SK-N-SH (cell line): ENCODE results near the gene TMEM184B.

Experiments used
- EZH2phosphoT487 ChIP-seq: fragments of 200-600 bp; sonication (generic); IDR thresholded peaks from 2 replicates; pipeline ENCODE4 v1.6.1; 2017; ENCODE audit warnings: low read depth, mixed run types, mild to moderate bottlenecking, antibody characterized with exemption, moderate library complexity, borderline replicate concordance
- GATA2 ChIP-seq: sonication (generic); formaldehyde crosslinking; IDR thresholded peaks from 2 replicates; pipeline ENCODE4 v1.5.0; 2020; ENCODE audit warnings: mild to moderate bottlenecking, missing genetic modification reagents
- POLR2AphosphoS5 ChIP-seq: IDR thresholded peaks from 2 replicates; pipeline ENCODE4 v1.6.1; 2012; ENCODE audit warnings: low read depth, low read length
- RAD21 ChIP-seq: IDR thresholded peaks from 2 replicates; pipeline ENCODE4 v1.6.1; 2012; ENCODE audit warnings: mild to moderate bottlenecking, low read length
- SMC3 ChIP-seq: IDR thresholded peaks from 2 replicates; pipeline ENCODE4 v1.6.1; 2012; ENCODE audit warnings: low read depth, low read length, improper control_type of control experiment
- TAF1 ChIP-seq: IDR thresholded peaks from 2 replicates; pipeline ENCODE4 v1.6.1; 2012; ENCODE audit warnings: low read depth, mild to moderate bottlenecking, low read length, moderate library complexity, borderline replicate concordance
- YY1 ChIP-seq: IDR thresholded peaks from 2 replicates; pipeline ENCODE4 v1.4.0; 2012; ENCODE audit warnings: low read depth, mild to moderate bottlenecking
- TF ChIP-seq, protein P1 (sequence below): fragments of 200-600 bp; sonication (generic); IDR thresholded peaks from 2 replicates; pipeline ENCODE4 v1.6.1; 2017; ENCODE audit warnings: antibody characterized with exemption, mild to moderate bottlenecking, moderate library complexity

DNA sequence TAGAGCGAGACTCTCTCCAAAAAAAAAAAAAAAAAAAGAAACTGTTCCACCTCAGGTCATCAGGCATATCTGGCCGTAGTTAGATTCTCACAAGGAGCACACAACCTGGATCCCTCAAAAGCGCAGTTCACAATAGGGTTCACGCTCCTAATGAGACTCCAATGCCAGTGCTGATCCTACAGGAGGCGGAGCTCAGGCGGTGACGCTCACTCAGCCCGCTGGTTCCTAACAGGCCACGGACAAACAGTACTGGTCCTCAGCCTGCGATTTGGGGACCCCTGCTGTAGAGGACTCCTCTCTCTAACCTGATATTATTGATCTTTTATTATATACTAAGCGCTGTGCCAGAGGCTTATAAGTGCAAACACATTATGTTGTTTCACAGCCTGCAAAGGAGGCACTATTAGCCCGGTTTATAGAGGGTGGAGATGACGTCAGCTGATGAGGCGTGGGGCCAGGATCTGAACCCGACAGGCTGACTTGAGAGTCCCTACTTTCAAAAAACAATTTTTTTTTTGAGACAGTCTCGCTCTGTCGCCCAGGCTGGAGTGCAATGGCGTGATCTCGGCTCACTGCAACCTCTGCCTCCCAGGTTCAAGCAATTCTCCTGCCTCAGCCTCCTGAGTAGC lies 75.9 kb downstream of the TMEM184B start:
- no peak for TF ChIP-seq RAD21
- no peak for TF ChIP-seq YY1
- TF ChIP-seq, protein P1, sequence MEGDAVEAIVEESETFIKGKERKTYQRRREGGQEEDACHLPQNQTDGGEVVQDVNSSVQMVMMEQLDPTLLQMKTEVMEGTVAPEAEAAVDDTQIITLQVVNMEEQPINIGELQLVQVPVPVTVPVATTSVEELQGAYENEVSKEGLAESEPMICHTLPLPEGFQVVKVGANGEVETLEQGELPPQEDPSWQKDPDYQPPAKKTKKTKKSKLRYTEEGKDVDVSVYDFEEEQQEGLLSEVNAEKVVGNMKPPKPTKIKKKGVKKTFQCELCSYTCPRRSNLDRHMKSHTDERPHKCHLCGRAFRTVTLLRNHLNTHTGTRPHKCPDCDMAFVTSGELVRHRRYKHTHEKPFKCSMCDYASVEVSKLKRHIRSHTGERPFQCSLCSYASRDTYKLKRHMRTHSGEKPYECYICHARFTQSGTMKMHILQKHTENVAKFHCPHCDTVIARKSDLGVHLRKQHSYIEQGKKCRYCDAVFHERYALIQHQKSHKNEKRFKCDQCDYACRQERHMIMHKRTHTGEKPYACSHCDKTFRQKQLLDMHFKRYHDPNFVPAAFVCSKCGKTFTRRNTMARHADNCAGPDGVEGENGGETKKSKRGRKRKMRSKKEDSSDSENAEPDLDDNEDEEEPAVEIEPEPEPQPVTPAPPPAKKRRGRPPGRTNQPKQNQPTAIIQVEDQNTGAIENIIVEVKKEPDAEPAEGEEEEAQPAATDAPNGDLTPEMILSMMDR: no peak
- no peak for TF ChIP-seq SMC3
- no peak for TF ChIP-seq EZH2phosphoT487
- no peak for TF ChIP-seq TAF1
- no peak for TF ChIP-seq POLR2AphosphoS5
- TF ChIP-seq GATA2: no peak
